ENCODE data around the gene CSH1. TPM values are rescaled to one million over a fixed set of nuclear protein-coding genes. Genes with fewer than 3 reads are reported as not detected.

Gene CSH1
- total and polyA plus RNA-seq, 2 experiments from 2014 or later, result 0.68 TPM; not detected in 1

- TF ChIP-seq, protein P1, sequence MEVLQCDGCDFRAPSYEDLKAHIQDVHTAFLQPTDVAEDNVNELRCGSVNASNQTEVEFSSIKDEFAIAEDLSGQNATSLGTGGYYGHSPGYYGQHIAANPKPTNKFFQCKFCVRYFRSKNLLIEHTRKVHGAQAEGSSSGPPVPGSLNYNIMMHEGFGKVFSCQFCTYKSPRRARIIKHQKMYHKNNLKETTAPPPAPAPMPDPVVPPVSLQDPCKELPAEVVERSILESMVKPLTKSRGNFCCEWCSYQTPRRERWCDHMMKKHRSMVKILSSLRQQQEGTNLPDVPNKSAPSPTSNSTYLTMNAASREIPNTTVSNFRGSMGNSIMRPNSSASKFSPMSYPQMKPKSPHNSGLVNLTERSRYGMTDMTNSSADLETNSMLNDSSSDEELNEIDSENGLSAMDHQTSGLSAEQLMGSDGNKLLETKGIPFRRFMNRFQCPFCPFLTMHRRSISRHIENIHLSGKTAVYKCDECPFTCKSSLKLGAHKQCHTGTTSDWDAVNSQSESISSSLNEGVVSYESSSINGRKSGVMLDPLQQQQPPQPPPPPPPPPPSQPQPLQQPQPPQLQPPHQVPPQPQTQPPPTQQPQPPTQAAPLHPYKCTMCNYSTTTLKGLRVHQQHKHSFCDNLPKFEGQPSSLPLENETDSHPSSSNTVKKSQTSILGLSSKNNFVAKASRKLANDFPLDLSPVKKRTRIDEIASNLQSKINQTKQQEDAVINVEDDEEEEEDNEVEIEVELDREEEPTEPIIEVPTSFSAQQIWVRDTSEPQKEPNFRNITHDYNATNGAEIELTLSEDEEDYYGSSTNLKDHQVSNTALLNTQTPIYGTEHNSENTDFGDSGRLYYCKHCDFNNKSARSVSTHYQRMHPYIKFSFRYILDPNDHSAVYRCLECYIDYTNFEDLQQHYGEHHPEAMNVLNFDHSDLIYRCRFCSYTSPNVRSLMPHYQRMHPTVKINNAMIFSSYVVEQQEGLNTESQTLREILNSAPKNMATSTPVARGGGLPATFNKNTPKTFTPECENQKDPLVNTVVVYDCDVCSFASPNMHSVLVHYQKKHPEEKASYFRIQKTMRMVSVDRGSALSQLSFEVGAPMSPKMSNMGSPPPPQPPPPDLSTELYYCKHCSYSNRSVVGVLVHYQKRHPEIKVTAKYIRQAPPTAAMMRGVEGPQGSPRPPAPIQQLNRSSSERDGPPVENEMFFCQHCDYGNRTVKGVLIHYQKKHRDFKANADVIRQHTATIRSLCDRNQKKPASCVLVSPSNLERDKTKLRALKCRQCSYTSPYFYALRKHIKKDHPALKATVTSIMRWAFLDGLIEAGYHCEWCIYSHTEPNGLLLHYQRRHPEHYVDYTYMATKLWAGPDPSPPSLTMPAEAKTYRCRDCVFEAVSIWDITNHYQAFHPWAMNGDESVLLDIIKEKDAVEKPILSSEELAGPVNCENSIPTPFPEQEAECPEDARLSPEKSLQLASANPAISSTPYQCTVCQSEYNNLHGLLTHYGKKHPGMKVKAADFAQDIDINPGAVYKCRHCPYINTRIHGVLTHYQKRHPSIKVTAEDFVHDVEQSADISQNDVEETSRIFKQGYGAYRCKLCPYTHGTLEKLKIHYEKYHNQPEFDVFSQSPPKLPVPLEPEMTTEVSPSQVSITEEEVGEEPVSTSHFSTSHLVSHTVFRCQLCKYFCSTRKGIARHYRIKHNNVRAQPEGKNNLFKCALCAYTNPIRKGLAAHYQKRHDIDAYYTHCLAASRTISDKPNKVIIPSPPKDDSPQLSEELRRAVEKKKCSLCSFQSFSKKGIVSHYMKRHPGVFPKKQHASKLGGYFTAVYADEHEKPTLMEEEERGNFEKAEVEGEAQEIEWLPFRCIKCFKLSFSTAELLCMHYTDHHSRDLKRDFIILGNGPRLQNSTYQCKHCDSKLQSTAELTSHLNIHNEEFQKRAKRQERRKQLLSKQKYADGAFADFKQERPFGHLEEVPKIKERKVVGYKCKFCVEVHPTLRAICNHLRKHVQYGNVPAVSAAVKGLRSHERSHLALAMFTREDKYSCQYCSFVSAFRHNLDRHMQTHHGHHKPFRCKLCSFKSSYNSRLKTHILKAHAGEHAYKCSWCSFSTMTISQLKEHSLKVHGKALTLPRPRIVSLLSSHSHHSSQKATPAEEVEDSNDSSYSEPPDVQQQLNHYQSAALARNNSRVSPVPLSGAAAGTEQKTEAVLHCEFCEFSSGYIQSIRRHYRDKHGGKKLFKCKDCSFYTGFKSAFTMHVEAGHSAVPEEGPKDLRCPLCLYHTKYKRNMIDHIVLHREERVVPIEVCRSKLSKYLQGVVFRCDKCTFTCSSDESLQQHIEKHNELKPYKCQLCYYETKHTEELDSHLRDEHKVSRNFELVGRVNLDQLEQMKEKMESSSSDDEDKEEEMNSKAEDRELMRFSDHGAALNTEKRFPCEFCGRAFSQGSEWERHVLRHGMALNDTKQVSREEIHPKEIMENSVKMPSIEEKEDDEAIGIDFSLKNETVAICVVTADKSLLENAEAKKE (CRISPR knock-in tag; IDR thresholded peaks at IDR 0.05), result no peak
Measured at GRCh38 chr17:63855185-63855584, 41.2 kb downstream of the CSH1 start (continued).

GRCh38 chr17:63854709-63855108 is 41.7 kb downstream of the CSH1 start:
- Histone ChIP-seq H3K4me3 (no peak overlapping the region), H3K36me3 (ENCODE audit: insufficient read depth) (no peaks in the 10 kb centered on the region), H3K9me2 (ENCODE audit: insufficient read depth) (no peaks in the 10 kb centered on the region), H3K27ac (ENCODE audit: low read depth) (no peak overlapping the region), H3K79me2 (replicated peaks; ENCODE audit: insufficient read depth) (no peaks in the 10 kb centered on the region), H3K27me3 (ENCODE audit: insufficient read depth) (peaks cover 1% of the 10 kb centered on the region; the same call in 1 of the 2 replicates), H3K4me1 (ENCODE audit: insufficient read depth) (no peaks in the 10 kb centered on the region), H3K4me2 (no peak overlapping the region), H3F3A (replicated peaks; ENCODE audit: low read depth) (no peaks in the 10 kb centered on the region), H4K20me1 (replicated peaks; ENCODE audit: insufficient read depth) (no peaks in the 10 kb centered on the region), H2AFZ (no peak overlapping the region)
- Mint-ChIP-seq H3K4me3 (no peak overlapping the region), H3K36me3 (ENCODE audit: low read depth) (no peaks in the 10 kb centered on the region), H3K4me1 (no peaks in the 10 kb centered on the region), H3K27me3 (ENCODE audit: insufficient read depth, low read depth, poor library complexity) (peaks cover 10% of the 10 kb centered on the region), H3K27ac (no peak overlapping the region), H3K9me3 (peaks cover 1% of the 10 kb centered on the region; the same call in 1 of the 3 replicates)
- DNase-seq (ENCODE audit: low spot score) (no peak), ATAC-seq (no peak)
- TF ChIP-seq STAT1 (IDR thresholded peaks at IDR 0.05; ENCODE audit: unreplicated experiment), result no peak
- TF ChIP-seq EZH2phosphoT487 (IDR thresholded peaks at IDR 0.05; ENCODE audit: unreplicated experiment), result no peak
- TF ChIP-seq, protein P2, sequence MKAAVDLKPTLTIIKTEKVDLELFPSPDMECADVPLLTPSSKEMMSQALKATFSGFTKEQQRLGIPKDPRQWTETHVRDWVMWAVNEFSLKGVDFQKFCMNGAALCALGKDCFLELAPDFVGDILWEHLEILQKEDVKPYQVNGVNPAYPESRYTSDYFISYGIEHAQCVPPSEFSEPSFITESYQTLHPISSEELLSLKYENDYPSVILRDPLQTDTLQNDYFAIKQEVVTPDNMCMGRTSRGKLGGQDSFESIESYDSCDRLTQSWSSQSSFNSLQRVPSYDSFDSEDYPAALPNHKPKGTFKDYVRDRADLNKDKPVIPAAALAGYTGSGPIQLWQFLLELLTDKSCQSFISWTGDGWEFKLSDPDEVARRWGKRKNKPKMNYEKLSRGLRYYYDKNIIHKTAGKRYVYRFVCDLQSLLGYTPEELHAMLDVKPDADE (IDR thresholded peaks at IDR 0.05), result no peak
- TF ChIP-seq, protein P3, sequence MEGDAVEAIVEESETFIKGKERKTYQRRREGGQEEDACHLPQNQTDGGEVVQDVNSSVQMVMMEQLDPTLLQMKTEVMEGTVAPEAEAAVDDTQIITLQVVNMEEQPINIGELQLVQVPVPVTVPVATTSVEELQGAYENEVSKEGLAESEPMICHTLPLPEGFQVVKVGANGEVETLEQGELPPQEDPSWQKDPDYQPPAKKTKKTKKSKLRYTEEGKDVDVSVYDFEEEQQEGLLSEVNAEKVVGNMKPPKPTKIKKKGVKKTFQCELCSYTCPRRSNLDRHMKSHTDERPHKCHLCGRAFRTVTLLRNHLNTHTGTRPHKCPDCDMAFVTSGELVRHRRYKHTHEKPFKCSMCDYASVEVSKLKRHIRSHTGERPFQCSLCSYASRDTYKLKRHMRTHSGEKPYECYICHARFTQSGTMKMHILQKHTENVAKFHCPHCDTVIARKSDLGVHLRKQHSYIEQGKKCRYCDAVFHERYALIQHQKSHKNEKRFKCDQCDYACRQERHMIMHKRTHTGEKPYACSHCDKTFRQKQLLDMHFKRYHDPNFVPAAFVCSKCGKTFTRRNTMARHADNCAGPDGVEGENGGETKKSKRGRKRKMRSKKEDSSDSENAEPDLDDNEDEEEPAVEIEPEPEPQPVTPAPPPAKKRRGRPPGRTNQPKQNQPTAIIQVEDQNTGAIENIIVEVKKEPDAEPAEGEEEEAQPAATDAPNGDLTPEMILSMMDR (conservative IDR thresholded peaks at IDR 0.05; ENCODE audit: low read depth in 2 of 2), result no peak
- no peak for TF ChIP-seq POLR2AphosphoS5 (IDR thresholded peaks at IDR 0.05; ENCODE audit: low read depth)
- TF ChIP-seq JUNB (IDR thresholded peaks at IDR 0.05; ENCODE audit: unreplicated experiment), result no peak
- no peak for TF ChIP-seq CREB1 (CRISPR knock-in tag; IDR thresholded peaks at IDR 0.05; ENCODE audit: low read depth)
- TF ChIP-seq ZNF114 (CRISPR knock-in tag; IDR thresholded peaks at IDR 0.05), result no peak
- no peak for TF ChIP-seq REST (IDR thresholded peaks at IDR 0.05; ENCODE audit: unreplicated experiment)

All from GM23338 (cell line).